ENCODE measurements around the gene RPS3.

Gene RPS3

GRCh38 chr11:75420224-75421034, 21.1 kb downstream of the RPS3 start:
- no peak for DNase-seq

GRCh38 chr11:75421035-75421602, 21.8 kb downstream of the RPS3 start:
- no peak for DNase-seq

- no peak for DNase-seq
Observed at GRCh38 chr11:75421902-75422247, 22.6 kb downstream of the RPS3 start.

GRCh38 chr11:75422248-75423231, 23.2 kb downstream of the RPS3 start:
- DNase-seq: peak in 1 of 2 experiments; percentile 69

GRCh38 chr11:75423721-75424120, 24.4 kb downstream of the RPS3 start:
- no peak for DNase-seq

- DNase-seq: no peak
Observed at GRCh38 chr11:75424396-75424795, 25.1 kb downstream of the RPS3 start.

GRCh38 chr11:75425422-75425821, 26.1 kb downstream of the RPS3 start:
- no peak for DNase-seq

GRCh38 chr11:75426720-75427086, 27.4 kb downstream of the RPS3 start:
- no peak for DNase-seq

GRCh38 chr11:75427181-75427580, 27.9 kb downstream of the RPS3 start:
- no peak for DNase-seq

- no peak for DNase-seq
Observed at GRCh38 chr11:75428281-75428724, 29.0 kb downstream of the RPS3 start.

GRCh38 chr11:75428989-75429640, 29.8 kb downstream of the RPS3 start:
- DNase-seq: no peak

GRCh38 chr11:75429641-75429901, 30.3 kb downstream of the RPS3 start:
- DNase-seq: no peak

- peak; percentile 43 to 73 for DNase-seq
Observed at GRCh38 chr11:75429902-75430713, 30.8 kb downstream of the RPS3 start.

- DNase-seq: no peak
Observed at GRCh38 chr11:75430714-75431532, 31.6 kb downstream of the RPS3 start.

GRCh38 chr11:75431533-75432525, 32.5 kb downstream of the RPS3 start:
- no peak for DNase-seq

- DNase-seq: no peak
Observed at GRCh38 chr11:75432911-75433321, 33.6 kb downstream of the RPS3 start, which contains the start of gene KLHL35. Gene KLHL35 (minus strand): TSS chr11:75433203. CDS start chr11:75430629, 2,574 bp downstream.

- no peak for DNase-seq
Observed at GRCh38 chr11:75433443-75433842, 34.1 kb downstream of the RPS3 start.

- DNase-seq: no peak
Observed at GRCh38 chr11:75434051-75434450, 34.7 kb downstream of the RPS3 start.

- DNase-seq: no peak
Observed at GRCh38 chr11:75434886-75435570, 35.7 kb downstream of the RPS3 start.

All from NCI-H2081 (cell line).